Neural crest cell (in vitro differentiated cells): Measurements from ENCODE around the gene SYNJ2. TPM values are rescaled to one million over a fixed set of nuclear protein-coding genes. Genes with fewer than 3 reads are reported as not detected.

Experiments used
- DNase-seq: peaks from one replicate; pipeline ENCODE4 v3.0.0; 2021; ENCODE audit warnings: low read depth, mixed read lengths, low spot score
- H3K27ac Mint-ChIP-seq: one replicate; pipeline ENCODE4 v1.8.0; 2021; ENCODE audit warnings: mild to moderate bottlenecking, mixed read lengths; ENCODE audit not compliant: unreplicated experiment
- H3K27me3 Mint-ChIP-seq: 2 replicates; pipeline ENCODE4 v1.8.0; 2021; ENCODE audit warnings: low read depth, mild to moderate bottlenecking, mixed read lengths
- H3K36me3 Mint-ChIP-seq: 2 replicates; pipeline ENCODE4 v1.8.0; 2021; ENCODE audit warnings: low read depth, mild to moderate bottlenecking, mixed read lengths
- H3K4me1 Mint-ChIP-seq: 2 replicates; pipeline ENCODE4 v1.8.0; 2021; ENCODE audit warnings: mixed read lengths
- H3K4me3 Mint-ChIP-seq: one replicate; pipeline ENCODE4 v1.8.0; 2021; ENCODE audit warnings: mild to moderate bottlenecking, mixed read lengths
- H3K9me3 Mint-ChIP-seq: 2 replicates; pipeline ENCODE4 v1.8.0; 2021; ENCODE audit warnings: mixed read lengths
- total RNA-seq: library from RNA; stranded (reverse); gene quantifications from 2 replicates; pipeline ENCODE4 v1.2.1, GENCODE V29; 2021
- TF ChIP-seq, protein P1 (sequence below): fragments of 200-600 bp; sonication (generic); conservative IDR thresholded peaks from 2 replicates; pipeline ENCODE4 v1.5.0; 2021; ENCODE audit warnings: antibody characterized with exemption, mild to moderate bottlenecking

The SYNJ2 gene
- total RNA-seq, 1 donor from 2014 or later = 2.9 TPM

DNA sequence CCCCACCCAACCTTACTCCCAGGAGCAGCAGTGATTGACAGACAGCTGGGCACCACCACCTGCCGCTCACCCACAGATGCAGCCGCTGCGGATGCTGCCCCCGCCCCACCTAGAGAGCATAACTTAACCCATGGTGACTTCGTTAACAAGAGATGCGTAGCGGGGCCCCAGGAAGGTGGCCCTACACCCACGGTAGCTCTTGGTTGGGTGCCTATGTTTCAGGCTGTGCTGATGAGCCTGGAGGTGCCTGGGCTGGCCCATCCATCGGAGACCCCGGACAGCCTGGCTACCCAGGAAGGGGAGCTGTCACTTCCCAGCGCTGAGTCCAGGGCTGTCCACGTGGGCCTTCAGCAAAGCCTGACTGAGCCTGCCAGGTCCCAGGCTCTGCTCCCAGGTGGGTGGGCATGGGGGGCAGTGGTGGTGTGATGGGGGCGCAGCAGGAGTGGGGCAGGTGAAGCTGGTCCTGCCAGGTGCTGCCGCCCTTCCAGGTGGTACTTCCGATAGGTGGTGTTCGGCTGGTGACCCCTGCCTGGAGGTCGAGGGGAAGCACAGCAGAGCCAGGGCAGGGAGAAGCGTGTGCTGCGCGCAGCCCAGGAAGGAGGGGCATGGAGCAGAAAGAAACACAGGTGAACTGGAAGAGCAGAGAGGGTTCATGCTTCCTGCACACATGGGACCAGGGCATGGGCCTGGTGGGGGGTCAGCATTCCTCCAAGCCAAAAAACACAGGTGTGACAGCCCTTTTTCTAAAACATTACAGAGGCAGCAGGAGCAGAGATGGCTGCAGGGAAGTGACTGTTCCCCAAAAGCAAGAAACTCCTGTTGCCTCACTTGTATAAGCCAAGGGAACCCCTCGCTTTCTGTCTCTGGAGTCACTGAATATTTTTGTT, 56.9 kb downstream of the SYNJ2 start:
- TF ChIP-seq, protein P1, sequence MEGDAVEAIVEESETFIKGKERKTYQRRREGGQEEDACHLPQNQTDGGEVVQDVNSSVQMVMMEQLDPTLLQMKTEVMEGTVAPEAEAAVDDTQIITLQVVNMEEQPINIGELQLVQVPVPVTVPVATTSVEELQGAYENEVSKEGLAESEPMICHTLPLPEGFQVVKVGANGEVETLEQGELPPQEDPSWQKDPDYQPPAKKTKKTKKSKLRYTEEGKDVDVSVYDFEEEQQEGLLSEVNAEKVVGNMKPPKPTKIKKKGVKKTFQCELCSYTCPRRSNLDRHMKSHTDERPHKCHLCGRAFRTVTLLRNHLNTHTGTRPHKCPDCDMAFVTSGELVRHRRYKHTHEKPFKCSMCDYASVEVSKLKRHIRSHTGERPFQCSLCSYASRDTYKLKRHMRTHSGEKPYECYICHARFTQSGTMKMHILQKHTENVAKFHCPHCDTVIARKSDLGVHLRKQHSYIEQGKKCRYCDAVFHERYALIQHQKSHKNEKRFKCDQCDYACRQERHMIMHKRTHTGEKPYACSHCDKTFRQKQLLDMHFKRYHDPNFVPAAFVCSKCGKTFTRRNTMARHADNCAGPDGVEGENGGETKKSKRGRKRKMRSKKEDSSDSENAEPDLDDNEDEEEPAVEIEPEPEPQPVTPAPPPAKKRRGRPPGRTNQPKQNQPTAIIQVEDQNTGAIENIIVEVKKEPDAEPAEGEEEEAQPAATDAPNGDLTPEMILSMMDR = no peak

DNA sequence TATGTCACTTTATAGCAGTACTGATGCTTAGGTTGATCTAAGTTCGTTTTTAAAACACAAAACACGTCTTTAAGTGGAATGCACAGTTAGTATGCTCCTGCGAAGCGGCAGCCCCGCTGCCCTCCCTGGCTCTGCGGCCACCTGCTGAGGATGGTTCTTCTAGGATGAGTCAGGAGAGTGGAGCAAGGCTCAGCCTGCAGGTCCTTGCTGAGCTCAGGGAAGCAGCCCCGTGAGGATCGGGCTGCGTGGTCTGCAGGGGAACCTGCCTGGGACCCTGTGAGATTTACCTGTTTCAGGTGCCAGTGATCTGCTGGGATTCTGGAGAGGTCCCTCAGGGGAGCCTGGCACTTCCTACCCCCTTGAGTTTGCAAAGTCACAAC, 57.5 kb downstream of the SYNJ2 start:
- no peak overlapping the region for H3K4me3 Mint-ChIP-seq
- TF ChIP-seq, protein P1 = no peak
- no peak overlapping the region for H3K27ac Mint-ChIP-seq
- H3K4me1 Mint-ChIP-seq = peaks cover 4% of the 10 kb centered on the region
- peaks cover 5% of the 10 kb centered on the region for H3K36me3 Mint-ChIP-seq
- no peak for DNase-seq
- no peaks in the 10 kb centered on the region for H3K9me3 Mint-ChIP-seq
- H3K27me3 Mint-ChIP-seq = peaks cover 7% of the 10 kb centered on the region

More for the DNA sequence above, 56.9 kb downstream of the SYNJ2 start:
- H3K9me3 Mint-ChIP-seq = no peaks in the 10 kb centered on the region
- peaks cover 5% of the 10 kb centered on the region for H3K36me3 Mint-ChIP-seq
- H3K4me1 Mint-ChIP-seq = peaks cover 4% of the 10 kb centered on the region
- H3K27me3 Mint-ChIP-seq = peaks cover 7% of the 10 kb centered on the region
- DNase-seq = no peak
- H3K27ac Mint-ChIP-seq = no peak overlapping the region
- H3K4me3 Mint-ChIP-seq = no peak overlapping the region

DNA sequence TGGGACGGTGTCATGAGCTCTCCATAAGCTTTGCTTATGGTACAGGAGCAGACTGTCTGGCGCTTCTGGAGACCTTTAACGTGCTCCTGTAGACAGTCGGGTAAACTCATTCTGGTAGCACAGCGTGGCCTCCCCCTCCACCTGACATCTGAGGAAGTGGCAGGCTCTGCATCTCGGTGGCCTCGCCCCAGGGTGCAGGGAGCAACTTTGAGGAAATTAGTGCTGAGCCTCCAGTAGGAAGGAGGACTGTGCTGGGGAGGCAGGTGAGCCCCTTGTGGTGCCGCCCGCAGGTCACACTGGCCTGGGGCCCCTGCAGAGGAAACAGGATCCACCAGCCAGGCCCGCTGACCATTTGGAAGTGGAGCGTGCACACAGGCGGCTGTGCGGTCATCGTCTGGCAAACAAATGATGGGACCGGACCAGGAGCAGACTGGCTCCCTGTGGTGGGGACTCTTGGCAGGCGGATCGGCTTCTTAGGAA, 57.9 kb downstream of the SYNJ2 start:
- Mint-ChIP-seq H3K27me3 (peaks cover 5% of the 10 kb centered on the region), H3K4me1 (peaks cover 4% of the 10 kb centered on the region), H3K27ac (no peak overlapping the region), H3K4me3 (no peak overlapping the region), H3K9me3 (no peaks in the 10 kb centered on the region), H3K36me3 (peaks cover 5% of the 10 kb centered on the region)
- DNase-seq = no peak
- TF ChIP-seq, protein P1 = no peak

DNA sequence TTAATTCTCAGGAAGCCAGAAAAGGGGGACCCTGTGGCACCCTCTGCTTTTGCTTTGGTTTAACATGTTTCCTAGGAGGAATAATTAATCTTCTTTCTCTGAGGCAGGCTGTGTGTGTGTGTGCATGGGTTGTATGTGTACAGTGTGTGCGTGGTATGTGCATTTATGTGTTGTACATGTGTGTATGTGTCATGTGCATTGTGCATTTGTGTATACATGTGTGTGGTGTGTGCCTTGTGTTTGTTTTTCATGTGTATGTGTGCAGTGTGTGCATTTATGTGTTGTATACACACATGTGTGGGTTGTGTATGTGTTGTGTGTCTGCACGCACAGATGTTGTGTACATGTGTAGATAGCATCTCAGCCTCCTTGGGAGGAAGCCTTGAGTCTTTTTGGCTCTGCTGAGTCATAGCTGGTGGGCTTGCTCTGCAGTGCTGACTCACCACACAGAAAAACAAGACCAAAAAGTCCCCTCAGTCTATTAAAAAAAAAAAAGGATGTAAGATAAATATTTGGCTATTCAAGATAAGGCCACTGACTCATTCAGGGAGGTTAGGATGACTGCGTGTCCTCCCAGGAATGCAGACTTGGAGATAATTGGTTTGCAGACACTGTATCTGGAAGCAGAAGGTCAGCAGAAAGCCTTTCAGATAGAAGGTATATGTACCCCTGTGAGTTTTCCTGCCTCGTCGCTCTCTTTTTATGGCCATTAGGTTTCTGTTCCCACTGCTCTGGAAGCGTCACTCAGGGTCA, 58.6 kb downstream of the SYNJ2 start:
- Mint-ChIP-seq H3K27ac (no peak overlapping the region), H3K36me3 (peaks cover 5% of the 10 kb centered on the region), H3K27me3 (peaks cover 1% of the 10 kb centered on the region), H3K4me3 (no peak overlapping the region), H3K4me1 (peaks cover 4% of the 10 kb centered on the region), H3K9me3 (no peaks in the 10 kb centered on the region)
- no peak for DNase-seq
- TF ChIP-seq, protein P1 = no peak

DNA sequence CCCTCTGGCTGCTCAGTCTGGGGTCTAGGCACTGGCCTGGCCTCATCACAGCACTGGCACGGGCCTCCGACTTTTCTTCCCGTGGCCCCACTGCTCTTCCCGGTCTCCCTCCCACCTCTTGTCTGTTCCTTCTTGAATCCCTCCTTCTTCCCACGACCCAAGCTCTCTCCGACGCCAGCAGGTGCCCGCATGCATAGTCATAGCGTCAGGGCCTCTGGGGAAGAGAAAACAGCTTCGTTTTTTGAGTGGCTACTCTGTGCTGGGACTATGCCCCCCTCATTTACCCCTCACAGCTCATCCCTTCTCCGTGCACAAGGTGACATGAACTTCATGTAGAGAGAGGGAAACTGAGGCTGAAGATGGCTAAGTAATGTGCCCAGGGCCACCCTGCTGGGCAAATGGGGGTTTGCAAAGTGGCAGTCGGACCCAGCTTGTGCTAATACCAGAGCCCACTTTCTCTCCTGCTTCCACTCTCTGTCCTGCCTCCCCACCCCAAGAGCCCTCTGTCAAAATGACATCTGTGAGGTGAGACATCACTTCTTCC, 59.2 kb downstream of the SYNJ2 start:
- Mint-ChIP-seq H3K4me3 (no peak overlapping the region), H3K4me1 (peaks cover 4% of the 10 kb centered on the region), H3K36me3 (peaks cover 5% of the 10 kb centered on the region), H3K9me3 (no peaks in the 10 kb centered on the region), H3K27me3 (no peaks in the 10 kb centered on the region), H3K27ac (no peak overlapping the region)
- TF ChIP-seq, protein P1 = no peak
- no peak for DNase-seq
